Measurements from ENCODE around the gene SYNC.

- TF ChIP-seq, protein P1, sequence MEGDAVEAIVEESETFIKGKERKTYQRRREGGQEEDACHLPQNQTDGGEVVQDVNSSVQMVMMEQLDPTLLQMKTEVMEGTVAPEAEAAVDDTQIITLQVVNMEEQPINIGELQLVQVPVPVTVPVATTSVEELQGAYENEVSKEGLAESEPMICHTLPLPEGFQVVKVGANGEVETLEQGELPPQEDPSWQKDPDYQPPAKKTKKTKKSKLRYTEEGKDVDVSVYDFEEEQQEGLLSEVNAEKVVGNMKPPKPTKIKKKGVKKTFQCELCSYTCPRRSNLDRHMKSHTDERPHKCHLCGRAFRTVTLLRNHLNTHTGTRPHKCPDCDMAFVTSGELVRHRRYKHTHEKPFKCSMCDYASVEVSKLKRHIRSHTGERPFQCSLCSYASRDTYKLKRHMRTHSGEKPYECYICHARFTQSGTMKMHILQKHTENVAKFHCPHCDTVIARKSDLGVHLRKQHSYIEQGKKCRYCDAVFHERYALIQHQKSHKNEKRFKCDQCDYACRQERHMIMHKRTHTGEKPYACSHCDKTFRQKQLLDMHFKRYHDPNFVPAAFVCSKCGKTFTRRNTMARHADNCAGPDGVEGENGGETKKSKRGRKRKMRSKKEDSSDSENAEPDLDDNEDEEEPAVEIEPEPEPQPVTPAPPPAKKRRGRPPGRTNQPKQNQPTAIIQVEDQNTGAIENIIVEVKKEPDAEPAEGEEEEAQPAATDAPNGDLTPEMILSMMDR (IDR thresholded peaks at IDR 0.05) = no peak
- TF ChIP-seq POLR2A (IDR thresholded peaks at IDR 0.05) = no peak
- no peak for TF ChIP-seq POLR2AphosphoS5 (IDR thresholded peaks at IDR 0.05; ENCODE audit: insufficient read depth in 1 of 2, low read depth in 1 of 2)
Observed at GRCh38 chr1:32701951-32702598, 495 bp downstream of the SYNC start.
